Fibroblast of the aortic adventitia (primary cell): ENCODE measurements around the gene MRFAP1L1. TPM values are rescaled to one million over a fixed set of nuclear protein-coding genes. Genes with fewer than 3 reads are reported as not detected.
"Not testable (repeated sequence)": the region's sequence is repeated elsewhere in the genome, so short reads cannot be mapped to it uniquely, and the experiment has no call there.

Experiments
- DNase-seq: peaks from one replicate; pipeline ENCODE4 v3.0.0-alpha.2; 2010; ENCODE audit warnings: low read depth
- H3K4me3 ChIP-seq: 2 replicates; pipeline ENCODE4 v1.5.1; 2011; ENCODE audit warnings: low read depth, mild to moderate bottlenecking, control low read depth, low read length, moderate library complexity
- total RNA-seq: library from RNA; depleted of rRNA; stranded (reverse); fragments of >200 nt; gene quantifications from 2 replicates; pipeline ENCODE4 v1.2.3, GENCODE V29; 2012; ENCODE audit warnings: low replicate concordance
- TF ChIP-seq, protein P1 (sequence below): IDR thresholded peaks from 2 replicates; pipeline ENCODE4 v1.5.1; 2011; ENCODE audit warnings: mild to moderate bottlenecking, low read length, control low read depth, inconsistent platforms; ENCODE audit not compliant: insufficient read depth

MRFAP1L1 gene
- 48.8 and 342 TPM in 2 replicates for total RNA-seq

DNA sequence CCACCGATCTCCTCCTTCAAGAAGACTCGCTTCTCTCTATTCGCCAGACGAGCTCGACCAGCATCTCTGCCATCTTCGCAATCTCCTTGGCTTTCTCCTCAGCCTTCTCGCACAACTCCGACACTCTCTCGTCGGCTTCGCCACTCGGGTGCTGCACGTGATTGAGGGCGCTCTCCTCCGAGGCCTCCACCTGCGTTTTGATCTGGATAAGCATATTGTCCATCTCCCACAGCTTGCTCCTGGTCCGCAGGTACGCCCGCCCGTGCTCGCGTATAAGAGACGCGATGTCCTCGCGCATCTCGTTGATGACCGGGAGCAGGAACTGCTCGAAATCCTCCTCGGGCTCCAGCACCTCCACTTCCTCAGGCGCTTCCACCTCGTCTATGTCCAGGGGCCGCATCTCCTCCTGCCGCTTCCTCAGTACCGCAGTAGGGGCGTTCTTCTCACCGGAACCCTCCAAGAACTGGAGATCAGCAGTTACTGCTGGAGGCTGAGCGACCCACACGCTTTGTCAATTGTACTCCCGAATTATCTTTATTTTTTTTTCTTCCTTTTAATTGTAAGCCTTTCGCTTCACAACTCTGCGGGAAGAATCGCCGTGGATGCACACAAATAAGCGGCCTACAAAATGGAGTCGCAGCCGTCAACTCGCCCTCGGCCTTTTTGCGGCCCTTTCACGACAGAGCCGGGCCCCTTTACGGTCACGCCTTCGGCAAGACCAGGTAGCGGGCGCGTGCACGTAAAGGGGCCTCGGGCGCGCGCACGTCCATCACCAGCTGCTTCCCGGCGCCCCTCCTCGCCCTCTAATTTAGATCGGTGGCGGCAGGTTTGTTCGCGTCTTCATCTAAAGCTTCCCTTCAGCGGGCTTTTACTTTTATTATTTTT is at the start of gene MRFAP1L1:
MRFAP1L1 (minus strand) TSS at position 636 of the 885 bp plus-strand sequence; CDS start at position 400, 236 bp downstream.
- TF ChIP-seq, protein P1, sequence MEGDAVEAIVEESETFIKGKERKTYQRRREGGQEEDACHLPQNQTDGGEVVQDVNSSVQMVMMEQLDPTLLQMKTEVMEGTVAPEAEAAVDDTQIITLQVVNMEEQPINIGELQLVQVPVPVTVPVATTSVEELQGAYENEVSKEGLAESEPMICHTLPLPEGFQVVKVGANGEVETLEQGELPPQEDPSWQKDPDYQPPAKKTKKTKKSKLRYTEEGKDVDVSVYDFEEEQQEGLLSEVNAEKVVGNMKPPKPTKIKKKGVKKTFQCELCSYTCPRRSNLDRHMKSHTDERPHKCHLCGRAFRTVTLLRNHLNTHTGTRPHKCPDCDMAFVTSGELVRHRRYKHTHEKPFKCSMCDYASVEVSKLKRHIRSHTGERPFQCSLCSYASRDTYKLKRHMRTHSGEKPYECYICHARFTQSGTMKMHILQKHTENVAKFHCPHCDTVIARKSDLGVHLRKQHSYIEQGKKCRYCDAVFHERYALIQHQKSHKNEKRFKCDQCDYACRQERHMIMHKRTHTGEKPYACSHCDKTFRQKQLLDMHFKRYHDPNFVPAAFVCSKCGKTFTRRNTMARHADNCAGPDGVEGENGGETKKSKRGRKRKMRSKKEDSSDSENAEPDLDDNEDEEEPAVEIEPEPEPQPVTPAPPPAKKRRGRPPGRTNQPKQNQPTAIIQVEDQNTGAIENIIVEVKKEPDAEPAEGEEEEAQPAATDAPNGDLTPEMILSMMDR, result peak; percentile 32
- peak; percentile 97 for DNase-seq
- H3K4me3 ChIP-seq, result peak within 1 kb of the TSS; percentile 78

DNA sequence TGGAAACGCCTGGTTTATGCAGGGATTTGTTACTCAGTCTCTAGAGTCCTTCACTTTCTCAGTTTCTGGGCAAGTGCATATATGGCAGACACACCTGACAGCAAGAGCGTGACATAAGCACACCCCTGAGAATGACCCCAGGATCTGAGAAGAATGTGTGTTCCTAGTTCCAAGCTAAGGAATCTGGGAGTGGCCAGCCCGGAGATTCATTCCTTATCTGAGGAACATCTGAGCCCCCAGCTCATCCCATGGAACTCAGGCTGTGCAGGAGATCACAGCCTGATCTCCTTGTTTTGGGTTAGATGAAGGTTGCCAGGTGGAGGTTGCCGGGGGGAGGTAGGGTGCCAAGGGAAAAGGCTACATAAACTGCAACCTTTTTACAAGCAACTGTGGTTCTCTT is 49.1 kb upstream of the MRFAP1L1 start:
- H3K4me3 ChIP-seq, result no peak overlapping the region
- no peak for DNase-seq
- TF ChIP-seq, protein P1, result no peak

DNA sequence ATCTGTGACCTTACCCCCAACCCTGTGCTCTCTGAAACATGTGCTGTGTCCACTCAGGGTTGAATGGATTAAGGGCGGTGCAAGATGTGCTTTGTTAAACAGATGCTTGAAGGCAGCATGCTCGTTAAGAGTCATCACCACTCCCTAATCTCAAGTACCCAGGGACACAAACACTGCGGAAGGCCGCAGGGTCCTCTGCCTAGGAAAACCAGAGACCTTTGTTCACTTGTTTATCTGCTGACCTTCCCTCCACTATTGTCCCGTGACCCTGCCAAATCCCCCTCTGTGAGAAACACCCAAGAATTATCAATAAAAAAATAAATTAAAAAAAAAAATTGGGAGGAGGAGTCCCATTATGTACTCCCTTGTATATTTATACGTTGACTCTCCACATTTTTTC is 46.7 kb upstream of the MRFAP1L1 start:
- not testable (repeated sequence) for DNase-seq, H3K4me3 ChIP-seq

DNA sequence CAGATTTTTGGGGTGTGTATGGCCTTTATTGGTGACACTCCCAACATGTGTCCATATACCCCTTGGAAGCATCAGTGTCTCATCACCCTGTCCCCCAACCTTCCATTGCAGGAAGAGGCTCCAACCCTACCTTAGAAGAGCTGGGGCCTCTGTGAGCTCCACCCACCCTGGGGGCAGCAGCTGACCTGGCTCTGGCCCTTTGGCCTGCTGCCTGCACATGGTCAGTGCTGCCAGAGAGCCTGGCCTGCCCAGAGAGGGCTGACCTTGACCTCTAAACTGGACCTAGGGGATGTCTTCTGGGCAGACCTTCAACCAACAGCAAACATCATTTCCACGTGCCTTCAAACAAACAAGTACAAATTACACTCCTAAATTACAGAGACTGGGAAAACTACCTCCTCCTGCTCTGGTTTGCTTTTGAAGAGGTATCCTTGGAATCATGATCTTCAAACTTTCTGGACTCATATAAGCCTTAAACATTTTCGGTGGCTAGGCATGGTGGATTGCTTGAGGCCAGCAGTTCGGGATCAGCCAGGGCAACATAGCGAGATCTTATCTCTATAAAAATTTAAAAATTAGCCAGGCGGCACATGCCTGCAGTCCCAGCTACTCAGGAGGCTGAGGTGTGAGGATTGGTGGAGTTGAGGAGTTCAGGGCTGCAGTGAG is 45.6 kb upstream of the MRFAP1L1 start:
- TF ChIP-seq, protein P1, result no peak
- no peak for DNase-seq
- H3K4me3 ChIP-seq, result no peak overlapping the region

DNA sequence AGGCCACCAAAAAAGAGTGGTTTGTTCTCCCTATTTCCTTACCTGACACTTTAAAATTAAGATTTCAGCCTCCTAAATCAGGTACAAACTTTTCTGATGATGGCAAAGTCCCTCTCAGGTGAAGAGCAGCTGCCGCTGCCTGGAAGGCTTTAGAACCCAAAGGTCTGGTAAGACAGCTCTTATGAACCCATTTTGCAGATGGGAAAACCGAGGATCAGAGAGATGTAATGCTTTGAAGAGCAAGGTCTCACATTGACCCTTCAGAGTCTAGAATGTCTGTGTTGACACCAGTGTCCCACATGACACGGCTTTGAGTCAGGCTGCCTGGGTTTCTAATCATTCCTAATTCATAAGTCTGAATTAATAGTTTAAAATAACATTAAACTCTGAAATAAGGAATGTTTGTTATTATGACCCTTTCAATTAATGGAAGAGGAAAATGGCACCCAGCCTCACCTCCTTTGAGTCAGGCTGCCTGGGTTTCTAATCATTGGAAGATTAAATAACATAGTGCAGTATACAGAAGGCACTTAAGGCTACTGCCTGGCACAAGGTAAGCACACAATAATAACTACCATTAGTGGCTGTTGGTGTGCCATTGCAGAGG is 44.9 kb upstream of the MRFAP1L1 start:
- no peak overlapping the region for H3K4me3 ChIP-seq
- TF ChIP-seq, protein P1, result no peak
- DNase-seq, result no peak

DNA sequence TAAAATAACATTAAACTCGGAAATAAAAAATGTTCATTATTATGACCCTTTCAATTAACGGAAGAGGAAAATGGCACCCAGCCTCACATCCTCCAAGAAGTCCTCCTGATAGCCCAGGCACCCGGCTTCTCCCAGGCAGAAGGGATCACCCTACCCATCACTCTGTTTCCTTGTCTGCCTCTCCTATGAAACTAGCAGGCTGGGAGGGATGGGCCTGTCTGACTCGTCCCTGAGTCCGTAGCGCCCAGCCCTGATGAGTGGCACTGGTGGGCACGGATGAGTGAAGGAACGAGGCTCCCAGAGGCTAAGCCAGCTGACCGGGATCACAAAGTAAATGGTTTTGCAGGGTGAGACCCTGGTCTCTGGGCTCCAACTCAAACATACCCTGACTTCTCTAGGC is 44.2 kb upstream of the MRFAP1L1 start:
- no peak for DNase-seq
- TF ChIP-seq, protein P1, result no peak

DNA sequence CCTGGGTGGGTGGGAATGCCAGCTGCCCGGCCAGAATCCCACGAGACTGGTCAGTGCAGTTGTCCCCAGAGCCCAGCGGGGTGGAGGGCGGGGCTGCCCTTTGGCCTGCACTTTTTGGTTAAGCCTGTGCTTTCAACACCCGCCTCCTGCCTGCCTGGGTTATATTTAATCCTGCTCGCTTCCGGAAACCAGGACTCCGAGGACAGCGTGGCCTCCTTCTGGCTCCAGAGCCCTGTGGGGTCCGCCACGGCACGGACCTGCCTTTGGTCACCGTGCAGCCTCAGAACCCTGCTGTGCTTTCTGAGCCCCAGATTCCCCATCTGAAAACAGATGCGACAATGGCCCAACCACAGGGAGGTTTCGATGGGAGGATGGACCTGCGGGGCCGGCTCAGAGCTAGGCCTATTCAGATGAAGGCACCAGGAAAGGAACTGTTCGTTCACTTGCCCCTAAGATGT is 43.5 kb upstream of the MRFAP1L1 start:
- DNase-seq, result no peak
- H3K4me3 ChIP-seq, result no peak overlapping the region
- TF ChIP-seq, protein P1, result no peak

More for the DNA sequence above, 44.2 kb upstream of the MRFAP1L1 start:
- H3K4me3 ChIP-seq, result no peak overlapping the region
